EL (cell line): Measurements from ENCODE around the gene LAMA4.

Experiments
- DNase-seq: peaks from one replicate; pipeline ENCODE4 v3.0.0-alpha.2; 2016

Gene LAMA4

DNA sequence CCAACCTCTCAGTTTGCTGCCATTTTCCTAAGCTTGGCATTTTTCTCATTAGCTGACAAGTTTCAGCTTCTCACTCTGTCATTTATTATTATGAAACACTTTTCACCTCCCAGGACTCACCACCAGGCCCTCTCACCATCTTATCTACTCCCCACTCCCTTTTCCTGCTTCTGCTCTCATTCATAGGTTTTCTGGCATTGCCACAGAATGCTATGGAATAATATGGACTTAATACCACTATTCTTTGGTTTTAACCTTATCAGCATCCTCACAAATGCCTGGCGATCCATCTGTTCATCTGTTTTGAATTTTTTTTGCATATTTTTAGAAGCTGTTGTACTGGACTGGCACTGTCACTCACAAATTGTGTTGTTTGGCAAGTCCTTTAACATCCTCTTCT, 16.4 kb upstream of the LAMA4 start:
- DNase-seq, result no peak

GRCh38 chr6:112269979-112270566, 15.7 kb upstream of the LAMA4 start:
- no peak for DNase-seq

DNA sequence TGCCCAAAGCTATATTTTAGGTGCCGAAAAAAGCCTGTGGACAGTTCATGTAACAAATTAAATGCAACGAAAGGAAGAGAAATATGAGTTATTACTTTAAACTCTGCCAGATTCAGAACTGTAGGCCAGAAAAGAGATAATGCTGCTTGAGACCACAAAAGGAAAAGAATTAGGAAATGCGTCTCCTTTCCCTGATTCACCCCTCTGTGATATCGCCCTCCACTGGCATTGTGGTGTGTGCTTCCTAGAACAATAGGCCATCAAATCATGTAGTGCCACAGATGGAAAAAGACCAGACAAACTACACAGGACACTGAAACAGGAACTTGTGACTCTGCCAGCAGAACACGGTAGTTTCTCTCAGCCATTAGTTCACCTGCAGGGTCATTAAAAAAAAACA, 14.7 kb upstream of the LAMA4 start:
- DNase-seq, result peak; percentile 37

DNA sequence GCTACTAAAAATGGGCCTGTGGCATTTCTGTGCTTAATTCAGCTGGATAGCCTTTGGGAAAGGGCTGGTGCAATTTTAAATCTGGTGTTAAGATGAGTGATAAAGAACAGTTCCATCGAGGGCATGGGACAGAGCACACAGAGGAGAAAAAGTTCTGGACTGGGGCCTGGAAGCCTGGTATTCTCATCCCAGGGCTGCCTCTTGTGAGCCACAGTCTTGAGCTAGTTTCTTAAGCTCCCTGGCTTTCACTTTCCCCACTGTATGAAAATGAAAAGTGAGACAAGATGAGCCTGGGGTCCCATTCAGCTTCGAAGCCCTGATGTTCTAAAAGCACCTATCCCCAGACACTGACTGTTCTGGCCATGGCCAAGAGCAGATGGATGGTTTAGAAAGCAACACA, 14.3 kb upstream of the LAMA4 start:
- no peak for DNase-seq

DNA sequence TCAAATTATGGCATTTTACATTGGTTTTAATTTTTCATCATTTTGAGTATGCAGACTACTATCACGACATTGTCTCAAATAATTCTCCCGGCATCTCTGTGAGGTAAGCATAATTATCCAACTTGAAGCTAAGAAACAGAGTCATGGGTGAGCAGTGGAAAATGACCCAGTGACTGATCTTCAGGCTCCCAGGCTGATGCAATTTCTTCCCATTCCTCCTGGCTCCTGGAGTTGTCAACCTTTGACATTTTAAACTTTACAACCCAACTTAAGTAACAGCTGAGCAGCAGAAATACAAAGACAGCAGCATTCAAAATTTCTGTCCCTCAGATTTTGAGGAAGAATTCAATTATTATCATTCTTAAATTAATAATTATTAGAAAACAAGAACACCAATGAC, 13.7 kb upstream of the LAMA4 start:
- no peak for DNase-seq

DNA sequence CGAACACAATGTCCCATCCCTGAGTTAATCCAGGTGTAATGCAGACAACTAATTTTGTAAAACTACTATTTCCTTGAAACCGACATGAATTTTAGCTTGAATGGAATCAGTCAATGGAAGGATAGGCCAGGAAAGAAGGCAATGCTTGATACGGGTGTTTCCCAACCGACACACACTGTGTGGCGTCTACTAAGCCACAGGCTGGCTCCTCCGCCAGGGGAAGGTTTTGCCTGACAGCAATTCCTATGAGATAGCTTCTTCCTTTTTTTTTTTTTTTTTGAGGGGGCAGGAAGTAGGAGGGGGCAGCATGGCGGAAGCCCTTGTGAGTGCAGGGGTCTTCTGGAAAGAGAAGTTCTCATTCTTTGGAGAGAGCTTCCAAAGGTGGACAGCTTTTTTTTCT, 12.0 kb upstream of the LAMA4 start:
- DNase-seq, result no peak

DNA sequence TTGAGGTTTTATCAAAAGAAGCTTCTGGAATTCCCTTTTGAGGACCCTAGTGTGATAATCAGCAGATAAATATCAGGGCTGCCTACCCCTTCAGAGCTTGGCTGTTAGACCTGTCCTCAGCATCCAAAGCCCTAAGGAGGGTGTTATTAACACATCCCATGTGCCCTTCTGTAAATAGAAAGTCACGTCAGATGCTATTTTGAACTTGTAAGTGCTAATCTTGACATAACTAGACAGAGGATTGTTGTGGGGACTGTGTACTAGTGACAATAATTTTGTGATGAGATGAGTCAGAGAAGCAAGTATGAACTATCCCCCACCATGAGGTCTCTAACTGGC, 4.9 kb upstream of the LAMA4 start:
- DNase-seq, result no peak

GRCh38 chr6:112258642-112259336, 4.4 kb upstream of the LAMA4 start:
- DNase-seq, result peak; percentile 31

- no peak for DNase-seq
These were observed 3.0 kb upstream of the LAMA4 start for GRCh38 chr6:112257178-112257855.

GRCh38 chr6:112254921-112255320, 554 bp upstream of the LAMA4 start:
- no peak for DNase-seq

DNA sequence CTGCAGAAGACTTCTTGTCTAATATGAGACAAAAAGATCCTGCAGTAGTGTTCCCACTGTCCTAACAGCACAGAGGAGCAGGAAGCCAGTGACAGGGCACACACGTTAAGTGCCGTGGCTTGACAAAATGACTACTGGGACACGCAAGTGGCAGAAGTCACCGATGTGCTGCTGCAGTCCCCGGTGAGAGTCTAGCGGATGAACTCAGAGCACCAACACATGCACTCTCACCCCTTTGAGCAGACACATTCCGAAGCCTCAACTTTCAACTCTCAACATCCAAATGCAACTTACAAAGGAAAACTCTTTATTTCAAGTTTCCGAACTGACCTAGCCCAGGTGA, 898 bp downstream of the LAMA4 start:
- DNase-seq, result peak; percentile 37

GRCh38 chr6:112252571-112253497, 1.5 kb downstream of the LAMA4 start:
- DNase-seq, result no peak

GRCh38 chr6:112251171-112251875, 3.0 kb downstream of the LAMA4 start:
- peak; percentile 34 for DNase-seq

- peak; percentile 20 for DNase-seq
These were observed 4.9 kb downstream of the LAMA4 start for GRCh38 chr6:112249489-112249888.

- no peak for DNase-seq
These were observed 7.1 kb downstream of the LAMA4 start for GRCh38 chr6:112247275-112247674.

DNA sequence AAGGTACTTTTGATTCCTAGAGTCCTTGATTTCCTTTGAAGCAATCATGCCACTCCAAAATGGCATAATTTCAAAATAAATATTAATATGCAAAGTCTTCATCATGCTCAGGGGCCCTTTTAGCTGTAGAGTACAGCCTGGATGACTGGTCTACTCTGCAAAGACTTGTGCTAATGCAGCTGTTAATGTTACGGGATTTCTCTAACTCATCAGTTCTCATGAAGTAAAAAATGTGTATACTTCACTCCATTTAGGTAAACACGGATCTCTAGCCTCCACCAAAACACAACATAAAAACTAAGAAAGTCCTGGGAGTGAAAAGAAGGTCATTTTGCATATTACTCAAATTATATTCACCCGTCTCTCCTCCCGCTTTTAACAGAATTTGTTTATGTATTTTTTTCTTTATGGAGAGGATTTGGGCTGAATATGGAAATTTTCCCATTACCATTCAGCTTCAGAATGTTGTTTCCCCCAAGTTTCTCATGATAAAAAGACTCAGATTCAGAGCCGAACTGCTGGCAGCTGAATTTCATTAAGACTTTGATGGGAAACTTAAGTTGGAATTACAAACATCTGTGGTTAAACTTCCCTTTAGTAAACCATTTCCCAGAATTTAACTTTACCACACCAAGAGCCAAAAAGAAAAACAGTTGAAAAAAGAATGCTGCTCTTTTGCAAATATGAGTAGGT, 8.7 kb downstream of the LAMA4 start:
- DNase-seq, result peak; percentile 46

GRCh38 chr6:112243861-112244827, 10.2 kb downstream of the LAMA4 start:
- no peak for DNase-seq

DNA sequence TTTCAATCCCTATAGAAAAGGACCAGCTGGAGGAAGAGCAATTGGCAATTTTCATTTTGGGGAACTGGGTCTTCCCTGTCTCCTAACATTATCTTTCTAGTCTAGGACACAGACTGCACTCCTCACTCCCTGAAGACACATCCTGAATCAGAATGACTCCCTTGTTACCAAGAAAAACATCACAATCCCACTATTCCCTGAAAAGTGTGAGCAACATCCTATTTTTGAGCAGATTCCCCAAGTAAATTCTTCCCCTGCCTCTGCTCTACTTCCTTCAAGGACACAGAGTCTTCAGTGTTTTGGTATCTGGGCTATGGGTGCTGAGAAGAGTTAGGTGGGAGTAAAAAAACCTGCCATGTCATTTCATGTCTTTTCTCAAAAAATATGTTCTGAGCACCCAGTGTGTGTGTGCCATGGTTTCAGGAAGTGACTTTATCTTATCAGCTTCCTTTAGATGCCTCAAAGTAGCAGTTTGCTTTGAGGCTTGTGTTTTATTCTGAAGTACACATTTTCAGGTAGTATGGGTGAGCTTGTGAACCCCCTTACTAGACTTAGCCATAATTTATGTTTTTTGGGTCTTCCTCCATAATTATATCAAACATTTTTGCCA, 12.4 kb downstream of the LAMA4 start:
- no peak for DNase-seq

DNA sequence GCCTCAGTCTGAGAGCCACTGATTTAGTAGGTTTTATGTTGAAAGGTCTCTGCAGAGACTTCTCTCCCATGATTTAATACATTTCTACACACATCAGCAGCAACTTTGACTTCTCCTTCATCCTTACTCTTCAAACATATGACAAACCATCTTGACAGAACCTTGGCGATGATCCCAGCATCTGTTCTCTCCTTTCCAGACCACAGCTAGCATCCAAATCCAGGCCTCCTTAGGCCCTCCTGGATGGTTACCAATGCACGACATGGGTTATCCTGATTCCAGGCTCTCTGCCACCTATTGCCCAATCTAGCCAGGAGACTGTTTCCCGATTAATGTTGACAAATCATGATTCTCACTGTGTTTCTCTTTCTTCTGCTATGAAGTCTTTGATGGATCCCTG, 16.8 kb downstream of the LAMA4 start:
- DNase-seq, result peak; percentile 48

DNA sequence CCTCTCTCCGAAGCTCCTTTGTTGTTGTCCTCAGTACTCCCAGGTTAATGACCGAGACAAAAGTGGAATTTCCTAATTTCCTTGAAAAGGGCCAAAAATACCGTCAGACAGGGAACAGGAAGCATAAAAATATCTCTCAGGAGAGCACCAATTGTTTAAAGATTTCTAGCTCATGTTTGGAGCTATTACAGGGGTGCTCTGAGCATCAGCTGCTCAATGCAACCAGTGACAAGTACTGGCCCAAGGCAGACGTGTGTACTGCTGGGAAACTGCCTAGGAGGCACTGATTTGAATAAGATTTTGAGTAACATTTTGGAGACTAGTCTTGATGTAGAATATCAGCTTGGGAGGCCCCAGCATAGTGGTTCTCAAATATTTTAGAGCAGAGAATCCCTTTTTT, 17.3 kb downstream of the LAMA4 start:
- no peak for DNase-seq

GRCh38 chr6:112235956-112236355, 18.4 kb downstream of the LAMA4 start:
- no peak for DNase-seq
